Jurkat, Clone E6-1 (cell line): Measurements from ENCODE around the gene PPP1R8.
"Not testable (repeated sequence)": the region's sequence is repeated elsewhere in the genome, so short reads cannot be mapped to it uniquely, and the experiment has no call there.

Experiments used
- DNase-seq: peaks from one replicate; pipeline ENCODE4 v3.0.0-alpha.2; 2011; ENCODE audit warnings: low read depth, low spot score
- H3K4me3 ChIP-seq: 2 replicates; pipeline ENCODE4 v1.5.1; 2011; ENCODE audit warnings: mild to moderate bottlenecking, low read length, control low read depth, moderate library complexity

PPP1R8 gene

DNA sequence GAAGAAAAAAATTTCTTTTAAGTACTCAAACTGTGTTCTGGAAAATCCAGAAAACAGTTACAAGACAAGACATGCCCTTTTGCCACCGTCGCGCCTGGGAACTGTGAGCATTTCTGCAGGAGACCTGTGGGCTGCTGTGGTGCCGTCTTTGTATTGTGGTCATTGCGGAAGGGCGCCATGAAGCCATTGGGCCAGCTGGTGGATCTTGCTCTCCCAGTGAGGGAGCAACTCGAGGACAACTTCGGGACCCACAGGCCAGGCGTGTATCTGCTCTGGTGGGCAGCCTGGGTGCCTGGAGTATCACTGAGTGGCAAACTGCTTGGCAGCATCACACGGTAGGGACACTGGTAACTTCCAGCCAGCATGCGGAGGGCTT, 38.0 kb downstream of the PPP1R8 start:
- peak overlapping the region; percentile 66 for H3K4me3 ChIP-seq
- DNase-seq: no peak

DNA sequence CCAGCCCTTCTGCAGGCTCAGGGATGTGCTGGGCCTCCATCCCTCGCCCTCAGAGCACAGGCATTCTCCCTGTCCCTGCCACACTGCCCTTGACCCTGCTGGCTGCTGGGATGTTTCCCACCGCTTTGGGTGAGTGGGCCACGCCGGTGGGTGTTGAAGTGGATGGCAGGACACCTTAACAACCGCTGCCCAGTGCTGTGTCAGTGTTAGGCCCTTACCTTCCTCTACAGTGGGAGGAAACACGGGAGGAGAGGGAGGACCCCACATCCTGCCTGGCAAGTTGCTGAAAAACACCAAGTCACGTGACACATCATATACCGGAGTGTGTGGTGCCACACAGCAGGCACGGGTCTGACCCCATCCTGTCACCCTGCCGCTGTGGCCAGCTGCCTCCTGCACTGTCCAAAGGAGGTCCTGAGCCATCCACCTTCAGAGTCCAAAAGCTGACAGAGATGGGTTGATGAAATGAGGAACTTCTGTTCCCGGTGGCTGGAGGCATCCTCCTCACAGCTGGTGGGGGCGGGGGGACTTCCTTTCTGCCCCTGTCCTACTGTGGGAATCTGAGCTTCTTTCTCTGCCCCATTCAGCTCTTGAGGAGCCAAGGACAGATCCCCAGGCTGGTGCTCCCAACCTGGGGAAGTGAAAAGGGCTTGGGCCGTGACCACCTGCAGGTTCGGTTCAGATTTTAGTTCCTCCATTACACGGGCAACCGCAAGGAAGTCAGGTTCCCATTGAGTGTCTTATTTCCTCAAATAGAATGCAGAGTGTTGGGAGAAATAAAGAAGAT, 38.5 kb downstream of the PPP1R8 start:
- DNase-seq: peak; percentile 90
- peak overlapping the region; percentile 66 for H3K4me3 ChIP-seq

DNA sequence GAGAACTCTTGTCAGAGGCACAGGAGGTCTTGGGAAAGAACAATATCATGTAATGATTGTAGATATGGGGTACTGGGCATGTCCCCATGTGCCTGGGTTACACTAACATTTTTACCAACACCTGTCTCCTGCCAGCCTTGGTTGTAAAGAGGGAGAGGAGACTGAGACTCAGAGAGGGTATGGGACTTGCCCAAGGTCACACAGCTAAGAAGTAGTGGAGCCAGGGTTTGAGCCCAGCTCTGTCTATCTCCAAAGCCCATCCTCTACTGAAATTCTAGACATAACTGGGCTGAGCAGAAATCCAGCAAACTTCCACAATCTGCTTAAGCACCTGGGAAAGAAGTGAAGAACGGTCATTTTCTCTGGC, 39.1 kb downstream of the PPP1R8 start:
- H3K4me3 ChIP-seq: peak overlapping the region; percentile 66

DNA sequence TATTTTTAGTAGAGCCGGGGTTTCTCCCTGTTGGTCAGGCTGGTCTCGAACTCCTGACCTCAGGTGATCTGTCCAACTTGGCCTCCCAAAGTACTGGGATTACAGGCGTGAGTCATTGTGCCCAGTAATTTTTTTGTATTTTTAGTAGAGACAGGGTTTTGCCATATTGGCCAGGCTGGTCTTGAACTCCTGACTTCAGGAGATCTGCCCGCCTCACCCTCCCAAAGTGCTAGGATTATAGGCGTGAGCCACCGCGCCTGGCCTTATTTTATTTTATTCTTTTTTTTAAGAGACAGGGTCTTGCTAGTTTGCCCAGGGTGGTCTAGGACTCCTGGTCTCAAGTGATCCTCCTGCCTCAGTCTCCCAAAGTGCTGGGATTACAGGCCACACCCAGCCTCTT, 40.5 kb downstream of the PPP1R8 start:
- not testable (repeated sequence) for DNase-seq, H3K4me3 ChIP-seq

More for the DNA sequence above, 39.1 kb downstream of the PPP1R8 start:
- no peak for DNase-seq

DNA sequence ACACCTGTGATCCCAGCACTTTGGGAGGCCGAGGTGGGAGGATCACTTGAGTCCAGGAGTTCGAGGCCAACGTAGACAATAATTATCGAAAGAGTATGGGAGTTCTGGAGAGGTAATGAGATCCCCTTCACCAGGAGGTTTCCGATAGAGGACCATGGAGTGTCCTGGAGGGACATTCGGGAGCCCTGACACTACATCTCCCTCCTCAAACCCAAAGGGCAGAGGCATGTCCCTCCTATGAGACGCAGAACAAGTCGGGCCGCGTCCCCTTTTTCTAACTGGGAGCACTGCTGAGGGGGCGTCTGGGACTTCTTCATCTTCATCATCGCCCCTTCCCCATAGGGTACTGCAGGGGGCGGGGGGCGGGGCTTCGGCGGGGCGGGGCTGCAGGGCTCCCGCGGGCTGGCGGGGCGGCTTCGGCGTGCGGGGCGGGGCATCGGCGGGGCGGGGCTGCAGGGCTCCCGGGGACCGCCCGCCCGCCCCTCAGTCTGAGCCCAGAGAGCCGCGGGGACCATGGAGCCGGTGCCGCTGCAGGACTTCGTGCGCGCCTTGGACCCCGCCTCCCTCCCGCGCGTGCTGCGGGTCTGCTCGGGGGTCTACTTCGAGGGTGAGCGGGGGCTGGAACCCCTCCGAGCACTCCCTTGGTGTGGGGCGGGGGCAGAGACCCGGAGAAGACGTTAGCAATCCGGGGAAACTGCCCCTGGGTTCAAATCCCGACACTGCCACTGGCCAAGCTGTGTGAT, 41.6 kb downstream of the PPP1R8 start, which contains the start of gene THEMIS2:
TSS of gene THEMIS2 (plus strand) at position 486 of the 743 bp plus-strand sequence. CDS start at position 514, 28 bp downstream.
- H3K4me3 ChIP-seq: peak within 1 kb of the TSS; percentile 46
- no peak for DNase-seq

DNA sequence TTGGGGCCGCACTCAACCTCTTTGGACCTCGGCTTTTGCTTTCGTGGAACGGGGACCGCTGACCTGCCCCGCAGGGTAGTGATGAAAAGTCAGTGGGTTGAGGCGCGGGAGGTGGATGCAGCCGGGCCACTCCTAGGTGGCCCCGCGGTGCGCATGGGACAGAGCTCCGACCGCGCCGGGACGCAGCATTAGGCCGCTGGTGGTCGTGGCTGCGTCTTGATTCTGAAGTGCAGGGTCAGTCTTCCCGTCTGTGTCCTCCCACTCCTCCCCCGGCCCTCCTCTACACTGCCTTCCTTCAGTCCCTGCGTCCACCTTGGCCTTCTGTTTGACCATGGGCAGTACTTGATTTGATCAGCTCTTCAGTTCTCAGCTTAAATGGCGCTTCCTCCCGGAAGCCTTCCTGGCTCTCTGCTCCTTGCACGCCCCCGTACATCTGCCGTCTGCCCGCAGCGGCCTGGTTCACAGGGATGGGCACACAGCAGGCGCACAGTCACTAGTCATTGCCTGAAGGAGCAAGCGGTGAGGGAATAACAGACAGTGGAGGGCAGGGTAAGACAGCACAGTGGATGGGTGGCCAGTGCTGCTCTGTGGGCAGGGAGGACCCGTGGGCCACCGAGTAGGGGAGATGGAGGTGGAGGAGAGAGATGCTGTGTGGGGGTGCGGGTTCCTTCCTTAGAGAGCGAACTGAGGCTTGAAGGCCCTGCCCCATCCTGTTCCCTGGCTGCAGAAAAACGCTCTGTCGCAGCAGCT, 42.4 kb downstream of the PPP1R8 start:
- DNase-seq: no peak
- peak overlapping the region; percentile 46 for H3K4me3 ChIP-seq

DNA sequence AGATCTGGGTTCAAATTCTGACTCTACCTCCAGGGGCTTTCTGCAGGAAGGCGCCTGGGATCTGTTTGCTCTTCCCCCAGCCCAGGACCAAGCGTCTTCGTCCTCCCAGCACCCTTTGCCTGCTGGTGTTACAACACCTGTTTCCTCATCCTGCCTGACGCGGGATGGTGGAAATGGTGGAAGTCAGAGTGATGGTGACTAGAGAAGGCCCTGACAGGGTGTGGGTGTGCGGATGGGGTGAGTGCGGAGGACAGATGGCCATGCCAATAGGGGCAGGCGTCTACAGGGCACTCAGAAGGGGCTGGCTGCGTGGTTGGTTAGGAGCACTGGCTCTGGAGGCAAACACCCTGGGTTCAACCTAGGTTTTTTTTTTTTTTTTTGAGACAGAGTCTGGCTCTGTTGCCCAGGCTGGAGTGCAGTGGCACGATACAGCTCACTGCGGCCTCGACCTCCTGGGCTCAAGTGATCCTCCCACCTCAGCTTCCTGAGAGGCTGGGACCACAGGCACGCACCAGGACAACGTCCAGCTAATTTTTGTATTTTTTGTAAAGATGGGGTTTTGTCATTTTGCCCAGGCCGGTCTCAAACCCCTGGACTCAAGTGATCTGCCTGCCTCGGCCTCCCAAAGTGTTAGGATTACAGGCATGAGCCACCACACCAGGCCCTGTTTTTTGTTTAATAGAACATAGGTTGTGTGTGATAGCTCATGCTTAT, 43.2 kb downstream of the PPP1R8 start:
- DNase-seq: no peak
- no peak overlapping the region for H3K4me3 ChIP-seq

DNA sequence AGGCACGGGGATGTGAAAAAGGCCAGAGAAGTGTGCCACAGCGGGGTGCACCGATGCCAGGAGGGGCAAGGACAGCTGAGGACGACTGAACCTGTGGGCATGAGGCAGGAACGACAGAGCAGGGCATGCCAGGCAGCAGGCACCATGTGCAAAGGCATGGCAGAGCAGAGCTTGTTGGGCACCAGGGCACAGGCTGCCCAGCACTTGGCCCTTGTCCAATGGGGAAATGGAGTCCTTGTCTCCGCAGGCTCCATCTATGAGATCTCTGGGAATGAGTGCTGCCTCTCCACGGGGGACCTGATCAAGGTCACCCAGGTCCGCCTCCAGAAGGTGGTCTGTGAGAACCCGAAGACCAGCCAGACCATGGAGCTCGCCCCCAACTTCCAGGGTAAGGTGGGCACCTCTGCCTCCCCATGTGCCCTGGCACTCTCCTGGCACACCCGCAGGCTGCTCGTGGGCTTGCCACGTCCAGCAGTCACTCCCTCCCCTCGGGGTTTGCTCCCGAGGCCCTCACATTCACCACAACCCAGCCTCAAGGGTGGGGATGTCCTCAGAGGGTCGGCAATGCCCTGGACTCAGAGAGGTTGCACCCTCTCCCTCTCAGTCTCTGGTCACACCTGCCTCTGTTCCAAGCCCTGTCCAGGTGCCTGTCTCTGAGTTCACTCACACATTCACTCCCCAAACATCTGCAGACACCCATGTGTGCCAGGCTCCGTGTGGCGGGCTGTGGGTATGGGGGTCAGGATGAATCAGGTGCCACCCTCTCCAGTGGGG, 45.9 kb downstream of the PPP1R8 start:
- DNase-seq: no peak
- H3K4me3 ChIP-seq: no peak overlapping the region

DNA sequence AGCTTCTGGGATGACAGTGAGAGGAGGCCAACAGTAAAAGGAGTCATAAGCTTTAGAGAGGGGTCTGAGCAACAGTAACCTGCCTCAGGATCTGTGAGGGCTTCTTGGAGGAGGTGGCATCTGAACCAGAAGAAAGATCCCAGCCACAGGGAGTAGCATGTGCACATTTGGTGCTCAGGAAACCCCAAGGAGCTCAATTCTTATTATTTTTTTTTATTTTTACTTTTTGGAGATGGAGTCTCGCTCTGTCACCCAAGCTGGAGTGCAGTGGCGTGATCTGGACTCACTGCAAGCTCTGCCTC, 46.5 kb downstream of the PPP1R8 start:
- no peak for DNase-seq

DNA sequence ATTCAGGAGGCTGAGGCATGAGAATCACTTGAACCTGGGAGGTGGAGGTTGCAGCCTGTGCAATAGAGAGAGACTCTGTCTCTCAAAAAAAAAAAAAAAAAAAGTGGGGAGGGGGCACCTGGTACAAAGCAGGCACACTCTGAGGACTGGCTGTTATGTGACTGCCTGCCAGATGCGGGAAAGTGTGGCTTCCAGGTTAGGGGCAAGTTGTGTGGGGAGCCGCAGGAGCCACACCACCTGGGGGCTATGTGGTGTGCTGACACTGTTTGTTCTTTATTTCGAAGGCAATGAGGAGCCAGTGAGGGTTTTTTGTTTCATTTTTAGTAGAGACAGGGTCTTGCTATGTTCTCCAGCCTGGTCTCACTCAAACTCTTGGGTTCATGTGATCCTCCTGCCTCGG, 47.5 kb downstream of the PPP1R8 start:
- no peak overlapping the region for H3K4me3 ChIP-seq
- peak; percentile 77 for DNase-seq

More for the DNA sequence above, 46.5 kb downstream of the PPP1R8 start:
- H3K4me3 ChIP-seq: no peak overlapping the region

DNA sequence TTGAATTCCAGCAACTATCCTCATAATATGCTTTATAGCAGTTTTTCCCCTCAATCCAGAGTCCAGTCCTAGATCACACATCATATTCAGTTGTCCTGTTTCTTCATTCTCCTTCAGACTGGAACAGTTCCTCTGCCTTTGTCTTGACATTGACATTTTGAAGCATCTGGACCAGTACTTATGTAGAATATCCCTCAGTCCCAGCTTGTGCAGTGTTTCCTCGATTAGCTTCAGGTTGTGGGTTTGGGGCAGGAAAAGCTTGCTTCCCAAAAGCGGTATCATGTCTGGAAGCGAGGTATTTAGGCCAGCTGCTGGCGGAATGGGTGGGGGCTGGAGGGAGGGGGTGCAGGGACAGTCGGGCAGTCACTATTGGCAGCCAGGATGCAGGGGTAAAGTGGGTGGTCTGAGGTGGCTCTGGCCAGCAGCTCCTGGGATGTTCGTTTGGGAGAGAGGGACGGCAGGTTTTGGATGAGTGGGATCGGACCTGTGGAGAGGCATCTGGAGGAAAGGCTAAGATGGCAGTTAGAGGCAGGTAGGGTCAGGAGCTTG, 48.3 kb downstream of the PPP1R8 start:
- no peak overlapping the region for H3K4me3 ChIP-seq
- DNase-seq: no peak

DNA sequence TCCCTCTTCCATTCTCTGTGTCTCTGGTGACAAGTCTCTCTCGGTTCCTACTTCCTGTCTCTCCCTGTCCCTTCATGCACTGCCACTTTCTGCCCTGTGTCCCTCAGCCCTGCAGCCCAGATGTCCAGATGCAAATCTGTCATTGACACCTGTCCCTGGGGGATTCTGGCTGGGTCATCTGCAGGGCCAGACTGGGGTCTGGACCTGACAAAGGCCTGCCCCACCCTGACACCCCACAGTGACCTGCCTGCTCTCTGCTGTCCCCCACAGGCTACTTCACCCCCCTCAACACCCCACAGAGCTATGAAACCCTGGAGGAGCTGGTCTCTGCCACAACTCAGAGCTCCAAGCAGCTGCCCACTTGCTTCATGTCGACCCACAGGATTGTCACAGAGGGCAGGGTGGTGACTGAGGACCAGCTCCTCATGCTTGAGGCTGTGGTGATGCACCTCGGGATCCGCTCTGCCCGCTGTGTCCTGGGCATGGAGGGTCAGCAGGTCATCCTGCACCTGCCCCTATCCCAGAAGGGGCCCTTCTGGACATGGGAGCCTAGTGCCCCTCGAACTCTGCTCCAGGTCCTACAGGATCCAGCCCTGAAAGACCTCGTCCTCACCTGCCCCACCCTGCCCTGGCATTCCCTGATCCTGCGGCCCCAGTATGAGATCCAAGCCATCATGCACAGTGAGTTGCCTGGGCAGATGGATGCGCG, 48.9 kb downstream of the PPP1R8 start:
- no peak for DNase-seq

DNA sequence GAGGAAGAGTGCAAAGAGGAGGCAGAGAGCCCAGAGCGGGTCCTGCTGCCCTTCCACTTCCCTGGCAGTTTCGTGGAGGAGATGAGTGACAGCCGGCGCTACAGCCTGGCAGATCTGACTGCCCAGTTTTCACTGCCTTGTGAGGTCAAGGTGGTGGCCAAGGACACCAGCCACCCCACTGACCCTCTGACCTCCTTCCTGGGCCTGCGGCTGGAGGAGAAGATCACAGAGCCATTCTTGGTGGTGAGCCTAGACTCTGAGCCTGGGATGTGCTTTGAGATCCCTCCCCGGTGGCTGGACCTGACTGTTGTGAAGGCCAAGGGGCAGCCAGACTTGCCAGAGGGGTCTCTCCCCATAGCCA, 51.9 kb downstream of the PPP1R8 start:
- no peak overlapping the region for H3K4me3 ChIP-seq
- no peak for DNase-seq

More for the DNA sequence above, 48.9 kb downstream of the PPP1R8 start:
- H3K4me3 ChIP-seq: no peak overlapping the region

DNA sequence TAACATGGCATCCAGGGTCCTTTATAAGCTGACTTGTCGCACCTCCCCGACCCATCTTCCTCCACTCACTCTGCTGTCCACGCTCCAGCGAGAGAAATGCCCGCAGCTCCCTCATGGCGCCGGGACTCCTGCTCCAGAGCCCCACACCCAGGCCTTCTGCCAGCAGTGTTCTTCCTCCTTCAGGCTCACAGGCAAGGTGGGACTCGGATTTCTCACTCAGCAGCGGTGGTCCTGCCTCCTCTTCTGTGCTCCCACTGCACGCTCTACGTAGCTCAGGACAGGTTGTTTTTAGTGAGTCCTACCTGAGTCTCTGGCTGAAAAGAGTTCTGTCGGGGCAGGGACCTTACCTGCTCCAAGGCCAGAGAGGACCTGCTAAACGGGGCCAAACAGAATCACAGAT, 53.0 kb downstream of the PPP1R8 start:
- no peak overlapping the region for H3K4me3 ChIP-seq
- no peak for DNase-seq

DNA sequence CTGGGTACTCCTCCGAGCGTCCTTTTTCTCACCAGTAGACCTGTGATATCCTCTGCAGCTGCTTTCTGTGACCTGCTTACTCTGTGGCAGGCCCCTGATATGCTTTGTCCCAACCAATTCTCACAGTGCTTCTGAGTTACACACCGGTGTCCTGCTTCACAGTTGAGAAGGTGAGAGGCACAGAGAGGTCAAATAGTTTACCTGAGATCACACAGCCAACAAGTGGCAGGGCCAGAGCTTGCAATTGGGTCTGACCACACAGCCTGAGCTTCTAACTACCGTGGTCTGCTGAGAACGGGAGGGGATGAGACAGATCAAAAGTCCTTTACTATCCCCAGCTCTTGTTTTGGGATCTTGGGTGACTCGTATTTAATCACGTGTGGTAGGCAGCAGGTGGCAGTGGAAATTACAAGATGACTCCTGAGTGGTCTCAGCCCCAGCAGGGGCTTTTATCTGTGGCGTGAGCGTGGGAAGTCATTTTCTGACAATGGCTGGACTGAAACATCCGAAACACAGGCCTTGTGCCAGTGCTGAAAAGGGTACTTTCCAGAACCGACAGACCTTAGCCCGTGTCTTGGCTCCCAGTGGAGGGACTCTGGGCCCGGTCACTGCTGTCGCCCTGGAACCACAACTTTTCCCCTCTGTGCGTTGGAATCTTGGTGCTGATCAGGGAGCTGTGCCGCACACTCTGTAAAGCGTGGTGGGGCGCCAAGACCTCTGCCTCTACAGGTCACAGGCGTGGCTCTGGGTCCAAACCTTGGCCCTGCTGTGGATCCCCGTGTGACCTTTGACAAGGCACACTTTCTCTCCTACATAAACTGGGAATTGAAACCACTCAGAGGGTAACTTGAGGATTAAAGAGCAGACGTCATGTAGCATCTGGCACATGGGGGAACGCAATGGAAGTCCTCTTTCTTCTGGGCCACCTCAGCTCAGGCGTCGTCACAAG, 53.7 kb downstream of the PPP1R8 start:
- no peak for DNase-seq
- H3K4me3 ChIP-seq: no peak overlapping the region

DNA sequence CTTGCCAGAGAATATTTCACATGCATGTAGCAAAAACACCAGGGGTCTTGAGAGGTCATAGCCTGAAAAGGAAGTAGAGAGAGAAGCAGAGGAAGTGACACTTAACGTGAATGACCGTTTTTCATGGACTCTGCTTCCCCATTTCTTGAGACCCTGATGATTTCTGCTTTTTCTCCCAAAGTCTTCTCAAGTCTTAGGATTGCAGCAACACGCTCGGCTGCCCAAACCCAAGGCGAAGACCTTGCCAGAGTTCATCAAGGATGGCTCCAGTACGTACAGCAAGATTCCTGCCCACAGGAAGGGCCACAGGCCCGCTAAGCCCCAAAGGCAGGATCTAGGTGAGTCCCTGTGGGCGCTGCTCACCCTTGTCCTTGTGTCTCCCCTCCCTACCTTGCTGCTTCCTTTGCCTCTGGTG, 54.5 kb downstream of the PPP1R8 start:
- no peak for DNase-seq
- no peak overlapping the region for H3K4me3 ChIP-seq
